GM12874 (cell line): ENCODE results near the gene ENOX2.

Experiments
- CTCF ChIP-seq: IDR thresholded peaks from 2 replicates; pipeline ENCODE4 v1.5.1; 2011; ENCODE audit warnings: low read depth, mild to moderate bottlenecking, control low read depth, low read length, moderate library complexity; ENCODE audit not compliant: insufficient read depth

ENOX2 gene

GRCh38 chrX:130841776-130842175, 61.2 kb downstream of the ENOX2 start:
- no peak for TF ChIP-seq CTCF

DNA sequence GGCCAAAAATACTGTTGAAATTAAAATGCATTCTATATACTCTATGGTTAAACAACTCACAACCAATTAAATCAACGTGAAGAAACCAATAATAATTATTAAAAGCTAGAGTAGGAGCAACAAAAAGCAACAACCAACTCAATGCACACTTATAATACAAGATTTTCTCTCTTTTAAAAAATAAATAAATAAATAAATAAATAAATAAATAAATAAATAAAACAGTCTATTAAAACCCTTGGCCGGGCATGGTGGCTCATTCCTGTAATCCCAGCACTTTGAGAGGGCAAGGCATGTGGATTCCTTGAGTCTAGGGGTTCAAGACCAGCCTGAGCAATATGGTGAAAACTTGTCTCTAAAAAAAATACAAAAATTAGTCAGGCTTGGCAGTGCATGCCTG, 62.7 kb downstream of the ENOX2 start:
- no peak for TF ChIP-seq CTCF

GRCh38 chrX:130836447-130836846, 66.6 kb downstream of the ENOX2 start:
- TF ChIP-seq CTCF: no peak

GRCh38 chrX:130834830-130835229, 68.2 kb downstream of the ENOX2 start:
- no peak for TF ChIP-seq CTCF

GRCh38 chrX:130834149-130834548, 68.9 kb downstream of the ENOX2 start:
- TF ChIP-seq CTCF: no peak

DNA sequence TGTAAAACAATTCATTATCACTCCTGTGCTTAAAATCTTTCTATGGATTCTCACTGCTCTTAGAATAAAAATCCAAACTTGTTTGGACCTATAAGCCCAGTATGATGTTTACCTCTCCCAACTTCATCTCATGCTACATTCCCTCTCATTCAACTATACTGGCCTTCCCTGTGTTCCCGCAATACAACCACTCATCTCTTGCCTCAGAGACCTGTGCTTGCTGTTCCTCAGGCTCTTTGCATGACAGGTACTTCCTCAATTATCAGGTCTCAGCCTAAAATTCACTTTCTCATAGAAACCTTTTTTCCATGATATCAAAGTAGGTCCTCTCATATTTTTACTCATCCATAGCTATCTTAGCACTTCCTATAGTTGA, 71.7 kb downstream of the ENOX2 start:
- no peak for TF ChIP-seq CTCF

GRCh38 chrX:130830599-130831346, 72.2 kb downstream of the ENOX2 start:
- no peak for TF ChIP-seq CTCF
